Measurements from ENCODE around the gene SEPTIN1. TPM values are rescaled to one million over a fixed set of nuclear protein-coding genes. Genes with fewer than 3 reads are reported as not detected.

SEPTIN1 gene
- total and polyA plus RNA-seq, 2 experiments from 2014 or later = 0.21 to 3.9 TPM

GRCh38 chr16:30365200-30365599, 17.2 kb downstream of the SEPTIN1 start (continued):
- TF ChIP-seq CREB1 (CRISPR knock-in tag; IDR thresholded peaks at IDR 0.05; ENCODE audit: low read depth) (no peak), CTCF (conservative IDR thresholded peaks at IDR 0.05; ENCODE audit: low read depth in 2 of 2) (no peak)

- Histone ChIP-seq H3K4me2 (no peak overlapping the region), H4K20me1 (replicated peaks; ENCODE audit: insufficient read depth) (peaks cover 8% of the 10 kb centered on the region; the same call in 1 of the 2 replicates), H3K79me2 (replicated peaks; ENCODE audit: insufficient read depth) (peaks cover 12% of the 10 kb centered on the region), H3F3A (replicated peaks; ENCODE audit: low read depth) (no peaks in the 10 kb centered on the region), H3K27ac (ENCODE audit: low read depth) (no peak overlapping the region), H3K27me3 (ENCODE audit: insufficient read depth) (no peaks in the 10 kb centered on the region), H3K4me1 (ENCODE audit: insufficient read depth) (peaks cover under 1% of the 10 kb centered on the region; the same call in 1 of the 2 replicates), H3K4me3 (no peak overlapping the region), H3K36me3 (ENCODE audit: insufficient read depth) (no peaks in the 10 kb centered on the region), H3K9me2 (ENCODE audit: insufficient read depth) (no peaks in the 10 kb centered on the region), H2AFZ (no peak overlapping the region)
- peaks cover 35% of the 10 kb centered on the region for H3K36me3 Mint-ChIP-seq (ENCODE audit: low read depth)
- peaks cover 11% of the 10 kb centered on the region for H3K27me3 Mint-ChIP-seq (ENCODE audit: insufficient read depth, low read depth, poor library complexity)
- H3K4me3 Mint-ChIP-seq = no peak overlapping the region; the same call in 2 of the 3 replicates
- H3K9me3 Mint-ChIP-seq = no peaks in the 10 kb centered on the region; the same call in 1 of the 3 replicates
- TF ChIP-seq CTCF (conservative IDR thresholded peaks at IDR 0.05; ENCODE audit: low read depth in 2 of 2) (no peak), ZNF331 (CRISPR knock-in tag; IDR thresholded peaks at IDR 0.05; ENCODE audit: low read depth) (no peak), ZNF114 (CRISPR knock-in tag; IDR thresholded peaks at IDR 0.05) (no peak), POLR2AphosphoS5 (IDR thresholded peaks at IDR 0.05; ENCODE audit: low read depth) (no peak), JUNB (IDR thresholded peaks at IDR 0.05; ENCODE audit: unreplicated experiment) (no peak), EZH2 (IDR thresholded peaks at IDR 0.05; ENCODE audit: low read depth, unreplicated experiment) (no peak), REST (IDR thresholded peaks at IDR 0.05; ENCODE audit: unreplicated experiment) (no peak), NANOG (IDR thresholded peaks at IDR 0.05; ENCODE audit: borderline replicate concordance) (no peak), STAT1 (IDR thresholded peaks at IDR 0.05; ENCODE audit: unreplicated experiment) (no peak)
- H3K27ac Mint-ChIP-seq = no peak overlapping the region
- ATAC-seq (no peak), DNase-seq (ENCODE audit: low spot score) (no peak)
- peaks cover 23% of the 10 kb centered on the region for H3K4me1 Mint-ChIP-seq
These were observed 21.2 kb downstream of the SEPTIN1 start for GRCh38 chr16:30361180-30361579.
